ENCODE data around the gene DLGAP5. TPM values are rescaled to one million over a fixed set of nuclear protein-coding genes. Genes with fewer than 3 reads are reported as not detected.

The DLGAP5 gene
- polyA plus RNA-seq, 1 donor (not counting 4 experiments of a cell fraction or from before 2014, with no cell fraction given): 15.3 TPM

- no peaks in the 10 kb centered on the region for H3K4me1 ChIP-seq (ENCODE audit: control insufficient read depth, extremely low read depth, insufficient read depth, low read length)
- H3K27ac ChIP-seq (ENCODE audit: control insufficient read depth, insufficient read depth, low read length): no peak overlapping the region
- H3K4me3 ChIP-seq (ENCODE audit: control insufficient read depth in 2 of 3, extremely low read depth in 1 of 3, insufficient read depth in 2 of 3, low read depth in 1 of 3, low read length in 3 of 3): no peak overlapping the region
- TF ChIP-seq, protein P1, sequence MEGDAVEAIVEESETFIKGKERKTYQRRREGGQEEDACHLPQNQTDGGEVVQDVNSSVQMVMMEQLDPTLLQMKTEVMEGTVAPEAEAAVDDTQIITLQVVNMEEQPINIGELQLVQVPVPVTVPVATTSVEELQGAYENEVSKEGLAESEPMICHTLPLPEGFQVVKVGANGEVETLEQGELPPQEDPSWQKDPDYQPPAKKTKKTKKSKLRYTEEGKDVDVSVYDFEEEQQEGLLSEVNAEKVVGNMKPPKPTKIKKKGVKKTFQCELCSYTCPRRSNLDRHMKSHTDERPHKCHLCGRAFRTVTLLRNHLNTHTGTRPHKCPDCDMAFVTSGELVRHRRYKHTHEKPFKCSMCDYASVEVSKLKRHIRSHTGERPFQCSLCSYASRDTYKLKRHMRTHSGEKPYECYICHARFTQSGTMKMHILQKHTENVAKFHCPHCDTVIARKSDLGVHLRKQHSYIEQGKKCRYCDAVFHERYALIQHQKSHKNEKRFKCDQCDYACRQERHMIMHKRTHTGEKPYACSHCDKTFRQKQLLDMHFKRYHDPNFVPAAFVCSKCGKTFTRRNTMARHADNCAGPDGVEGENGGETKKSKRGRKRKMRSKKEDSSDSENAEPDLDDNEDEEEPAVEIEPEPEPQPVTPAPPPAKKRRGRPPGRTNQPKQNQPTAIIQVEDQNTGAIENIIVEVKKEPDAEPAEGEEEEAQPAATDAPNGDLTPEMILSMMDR (optimal IDR thresholded peaks at IDR 0.05 in 1 of 3, IDR thresholded peaks at IDR 0.05 in 1 of 3, conservative IDR thresholded peaks at IDR 0.05 in 1 of 3; ENCODE audit: extremely low read depth in 1 of 3, insufficient read depth in 2 of 3, low read length in 3 of 3): no peak
- no peak for TF ChIP-seq EZH2 (IDR thresholded peaks at IDR 0.05; ENCODE audit: low read length)
- no peak overlapping the region for H2AFZ ChIP-seq (ENCODE audit: control insufficient read depth, low read length)
- no peaks in the 10 kb centered on the region for H3K9me3 ChIP-seq (ENCODE audit: control insufficient read depth, low read depth, low read length)
- H3K4me2 ChIP-seq (ENCODE audit: control insufficient read depth, extremely low read depth, insufficient read depth, low read depth, low read length): no peak overlapping the region
- H3K9ac ChIP-seq (ENCODE audit: control insufficient read depth, extremely low read depth, insufficient read depth, low read length): no peak overlapping the region
- no peaks in the 10 kb centered on the region for H4K20me1 ChIP-seq (ENCODE audit: control insufficient read depth, extremely low read depth, insufficient read depth, low read length)
- H3K79me2 ChIP-seq (ENCODE audit: control insufficient read depth, insufficient read depth, low read length): no peaks in the 10 kb centered on the region
- FAIRE-seq: no peak
- dilution Hi-C loops (cut with MboI; ENCODE audit: extremely low pct_ligation_motif_present, low sequenced_read_pairs): no loop called here
- H3K36me3 ChIP-seq (ENCODE audit: control insufficient read depth in 2 of 2, extremely low read depth in 1 of 2, insufficient read depth in 2 of 2, low read length in 2 of 2): no peaks in the 10 kb centered on the region
- no peak for DNase-seq (ENCODE audit: low read depth, low spot score)
- peaks cover 12% of the 10 kb centered on the region for H3K27me3 ChIP-seq (ENCODE audit: control insufficient read depth, extremely low read depth, insufficient read depth, low read length)
- no peaks in the 10 kb centered on the region for H3K9me1 ChIP-seq (ENCODE audit: control insufficient read depth, extremely low read depth, insufficient read depth, low read length)
Measured at GRCh38 chr14:55233591-55233990, 42.2 kb upstream of the DLGAP5 start.

DNA sequence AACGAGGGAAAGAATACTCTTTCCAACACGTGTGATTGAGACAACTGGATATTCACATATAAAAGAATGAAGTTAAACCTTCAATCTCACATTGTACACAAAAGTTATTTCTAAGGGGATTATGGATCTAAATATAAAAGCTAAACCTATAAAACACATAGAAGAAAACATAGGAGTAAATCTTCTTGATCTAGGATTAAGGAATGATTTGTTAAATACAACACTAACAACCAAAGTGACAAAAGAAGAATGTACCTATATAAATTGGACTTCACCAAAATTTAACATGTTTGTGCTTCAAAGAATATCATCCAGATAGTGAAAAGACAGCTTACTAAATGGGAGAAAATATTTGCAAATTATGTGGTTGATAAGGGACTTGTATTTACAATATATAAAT lies 36.9 kb upstream of the DLGAP5 start:
- FAIRE-seq: no peak
- Histone ChIP-seq H3K9me1 (ENCODE audit: control insufficient read depth, extremely low read depth, insufficient read depth, low read length) (no peaks in the 10 kb centered on the region), H3K4me1 (ENCODE audit: control insufficient read depth, extremely low read depth, insufficient read depth, low read length) (no peaks in the 10 kb centered on the region), H3K4me2 (ENCODE audit: control insufficient read depth, extremely low read depth, insufficient read depth, low read depth, low read length) (no peak overlapping the region), H2AFZ (ENCODE audit: control insufficient read depth, low read length) (no peak overlapping the region), H3K79me2 (ENCODE audit: control insufficient read depth, insufficient read depth, low read length) (no peaks in the 10 kb centered on the region), H3K9ac (ENCODE audit: control insufficient read depth, extremely low read depth, insufficient read depth, low read length) (no peak overlapping the region), H3K4me3 (ENCODE audit: control insufficient read depth in 2 of 3, extremely low read depth in 1 of 3, insufficient read depth in 2 of 3, low read depth in 1 of 3, low read length in 3 of 3) (no peak overlapping the region), H3K27me3 (ENCODE audit: control insufficient read depth, extremely low read depth, insufficient read depth, low read length) (peaks cover 9% of the 10 kb centered on the region), H3K36me3 (ENCODE audit: control insufficient read depth in 2 of 2, extremely low read depth in 1 of 2, insufficient read depth in 2 of 2, low read length in 2 of 2) (no peaks in the 10 kb centered on the region), H4K20me1 (ENCODE audit: control insufficient read depth, extremely low read depth, insufficient read depth, low read length) (no peaks in the 10 kb centered on the region), H3K9me3 (ENCODE audit: control insufficient read depth, low read depth, low read length) (no peaks in the 10 kb centered on the region), H3K27ac (ENCODE audit: control insufficient read depth, insufficient read depth, low read length) (no peak overlapping the region)
- TF ChIP-seq, protein P1 (optimal IDR thresholded peaks at IDR 0.05 in 1 of 3, IDR thresholded peaks at IDR 0.05 in 1 of 3, conservative IDR thresholded peaks at IDR 0.05 in 1 of 3; ENCODE audit: extremely low read depth in 1 of 3, insufficient read depth in 2 of 3, low read length in 3 of 3): no peak
- TF ChIP-seq EZH2 (IDR thresholded peaks at IDR 0.05; ENCODE audit: low read length): no peak
- DNase-seq (ENCODE audit: low read depth, low spot score): no peak
- dilution Hi-C loops (cut with MboI; ENCODE audit: extremely low pct_ligation_motif_present, low sequenced_read_pairs): no loop called here
